SK-N-SH (cell line): ENCODE data around the gene CDK5R2. TPM values are rescaled to one million over a fixed set of nuclear protein-coding genes. Genes with fewer than 3 reads are reported as not detected.

Source experiments
- CTCF ChIA-PET: fragments of 300-600, 350-600 bp; formaldehyde crosslinking; extraction: SDS; loops from one replicate; lab custom pipeline; 2021; lab: Yijun Ruan, JAX
- POLR2A ChIA-PET: fragments of 350-600 bp; sonication (Branson Sonifier 250); formaldehyde crosslinking; extraction: SDS; loops from one replicate; lab custom pipeline; 2020; ENCODE audit warnings: antibody characterized with exemption, inconsistent platforms; lab: Yijun Ruan, JAX
- DNase-seq: peaks from one replicate; pipeline ENCODE4 v3.0.0; 2012
- H2AFZ ChIP-seq: fragments of 200-600 bp; sonication (generic); 2 replicates; pipeline ENCODE4 v1.8.1; 2016; ENCODE audit warnings: antibody characterized with exemption, mild to moderate bottlenecking, low read depth
- H3F3A ChIP-seq: fragments of 200-600 bp; sonication (generic); replicated peaks from 2 replicates; pipeline ENCODE3; 2016; ENCODE audit warnings: antibody characterized with exemption, mild to moderate bottlenecking; ENCODE audit not compliant: insufficient read depth
- H3K27ac ChIP-seq, 2 experiments: fragments of 200-500 bp in 1 of 2; fragments of 200-600 bp in 1 of 2; sonication (Bioruptor generic) in 1 of 2; sonication (generic), shearing (Covaris generic) in 1 of 2; 2 replicates each; pipeline versions ENCODE4 v1.5.1 to v1.6.1; 2014 to 2016; ENCODE audit warnings: low read depth in 2 of 2, inconsistent platforms in 1 of 2, low read length in 1 of 2, mild to moderate bottlenecking in 1 of 2, mixed read lengths in 1 of 2
- H3K27me3 ChIP-seq: fragments of 200-600 bp; sonication (generic), shearing (Covaris generic); 2 replicates; pipeline ENCODE4 v1.6.1; 2016; ENCODE audit warnings: mixed run types; ENCODE audit not compliant: insufficient read depth
- H3K36me3 ChIP-seq, 2 experiments: fragments of 200-500 bp in 1 of 2; fragments of 200-600 bp in 1 of 2; sonication (Bioruptor generic) in 1 of 2; sonication (generic) in 1 of 2; replicated peaks in 1 of 2; 2 replicates each; pipeline versions ENCODE3 to v1.5.1; 2014 to 2016; ENCODE audit warnings: low read length in 1 of 2, mild to moderate bottlenecking in 1 of 2; ENCODE audit not compliant: insufficient read depth in 2 of 2, control insufficient read depth in 1 of 2
- H3K4me1 ChIP-seq, 2 experiments: fragments of 200-500 bp in 1 of 2; fragments of 200-600 bp in 1 of 2; sonication (Bioruptor generic) in 1 of 2; sonication (generic), shearing (Covaris generic) in 1 of 2; 2 replicates each; pipeline versions ENCODE4 v1.5.1 to v1.6.1; 2014 to 2016; ENCODE audit warnings: low read depth in 1 of 2, low read length in 1 of 2, mixed run types in 1 of 2; ENCODE audit not compliant: insufficient read depth in 2 of 2, control insufficient read depth in 1 of 2
- H3K4me2 ChIP-seq: fragments of 200-600 bp; sonication (generic), shearing (Covaris generic); 2 replicates; pipeline ENCODE4 v1.6.1; 2017; ENCODE audit warnings: mixed run types
- H3K4me3 ChIP-seq, 2 experiments: fragments of 200-500 bp in 1 of 2; fragments of 200-600 bp in 1 of 2; sonication (Bioruptor generic) in 1 of 2; sonication (generic), shearing (Covaris generic) in 1 of 2; 2 replicates each; pipeline versions ENCODE4 v1.5.1 to v1.8.1; 2014 to 2016; ENCODE audit warnings: low read depth in 2 of 2, inconsistent platforms in 1 of 2, low read length in 1 of 2, mild to moderate bottlenecking in 1 of 2, mixed read lengths in 1 of 2, moderate library complexity in 1 of 2
- H3K79me2 ChIP-seq: fragments of 200-600 bp; sonication (generic); 2 replicates; pipeline ENCODE4 v1.8.1; 2017; ENCODE audit warnings: mild to moderate bottlenecking; ENCODE audit not compliant: insufficient read depth
- H3K9ac ChIP-seq: fragments of 200-600 bp; sonication (generic); 2 replicates; pipeline ENCODE4 v1.6.1; 2017; ENCODE audit warnings: mixed run types
- H3K9me2 ChIP-seq: fragments of 200-600 bp; sonication (generic); 2 replicates; pipeline ENCODE4 v1.6.1; 2017; ENCODE audit warnings: mixed run types
- H3K9me3 ChIP-seq: fragments of 200-600 bp; sonication (generic); 2 replicates; pipeline ENCODE4 v1.6.1; 2017; ENCODE audit warnings: mixed run types, mild to moderate bottlenecking, moderate library complexity
- H4K20me1 ChIP-seq: fragments of 200-600 bp; sonication (generic); 2 replicates; pipeline ENCODE4 v1.6.1; 2017; ENCODE audit warnings: mild to moderate bottlenecking, mixed run types; ENCODE audit not compliant: insufficient read depth
- CHD2 ChIP-seq: fragments of 150-350 bp; IDR thresholded peaks from 2 replicates; pipeline ENCODE4 v1.6.1; 2018; ENCODE audit warnings: low read length; ENCODE audit not compliant: partially characterized antibody
- EP300 ChIP-seq, 2 experiments: IDR thresholded peaks; 2 replicates each; pipeline versions ENCODE4 v1.4.0 to v1.6.1; 2012; ENCODE audit warnings: borderline replicate concordance in 1 of 2, low read depth in 1 of 2, low read length in 1 of 2
- FOXJ3 ChIP-seq: sonication (generic); formaldehyde crosslinking; IDR thresholded peaks from 2 replicates; pipeline ENCODE4 v1.5.1; 2020; ENCODE audit warnings: mild to moderate bottlenecking, missing genetic modification reagents
- JUND ChIP-seq: IDR thresholded peaks from 2 replicates; pipeline ENCODE4 v1.4.0; 2012
- MEF2A ChIP-seq: IDR thresholded peaks from 2 replicates; pipeline ENCODE4 v1.4.0; 2012; ENCODE audit warnings: low read depth, borderline replicate concordance
- NRF1 ChIP-seq: IDR thresholded peaks from 2 replicates; pipeline ENCODE4 v1.6.1; 2012; ENCODE audit warnings: low read depth, mild to moderate bottlenecking, low read length
- PBX3 ChIP-seq: IDR thresholded peaks from 2 replicates; pipeline ENCODE4; 2012
- RAD21 ChIP-seq: IDR thresholded peaks from 2 replicates; pipeline ENCODE4 v1.6.1; 2012; ENCODE audit warnings: mild to moderate bottlenecking, low read length
- RCOR1 ChIP-seq: fragments of 150-350 bp; IDR thresholded peaks from 2 replicates; pipeline ENCODE4 v1.6.1; 2017; ENCODE audit warnings: antibody characterized with exemption, low read length
- REST ChIP-seq: IDR thresholded peaks from 2 replicates; pipeline ENCODE4 v1.6.1; 2012; ENCODE audit warnings: mild to moderate bottlenecking, low read depth, low read length, moderate library complexity
- RFX5 ChIP-seq: IDR thresholded peaks from 2 replicates; pipeline ENCODE4 v1.6.1; 2012; ENCODE audit warnings: mild to moderate bottlenecking, improper control_type of control experiment, low read length
- RXRA ChIP-seq: IDR thresholded peaks from 2 replicates; pipeline ENCODE4 v1.4.0; 2012; ENCODE audit warnings: low read depth, mild to moderate bottlenecking, borderline replicate concordance
- SIN3A ChIP-seq: IDR thresholded peaks from 2 replicates; pipeline ENCODE4 v1.6.1; 2012; ENCODE audit warnings: low read depth, mild to moderate bottlenecking, low read length, moderate library complexity, borderline replicate concordance
- SMC3 ChIP-seq: IDR thresholded peaks from 2 replicates; pipeline ENCODE4 v1.6.1; 2012; ENCODE audit warnings: low read depth, low read length, improper control_type of control experiment
- TCF12 ChIP-seq: IDR thresholded peaks from 2 replicates; pipeline ENCODE4 v1.4.0; 2012
- TEAD4 ChIP-seq: IDR thresholded peaks from 2 replicates; pipeline ENCODE4 v1.4.0; 2012; ENCODE audit warnings: mild to moderate bottlenecking, borderline replicate concordance; ENCODE audit not compliant: insufficient read depth
- ZBTB33 ChIP-seq: IDR thresholded peaks from 2 replicates; pipeline ENCODE4 v1.4.0; 2012; ENCODE audit warnings: low read depth, borderline replicate concordance
- WGBS: methylation state at CpG from one replicate; pipeline ENCODE4 v1.1.6; 2017; ENCODE audit warnings: low lambda C conversion rate; 5-methylcytosine and 5-hydroxymethylcytosine counted together
- polyA plus RNA-seq, 3 experiments: library from polyadenylated mRNA; depleted of rRNA; stranded (reverse); fragments of >200 nt; gene quantifications; 2 replicates each; pipeline ENCODE4 v1.2.3, GENCODE V29; 2012

Gene CDK5R2
- polyA plus RNA-seq, 1 of the 3 experiments (the other 2 are of a cell fraction), result 0.26 TPM

- H3K9me3 ChIP-seq, result no peaks in the 10 kb centered on the region
- CTCF ChIA-PET, result interaction anchor here (0.9 to 13.5 kb wide), 11 partner anchors 19 to 196 kb away, joined by 3 to 208 read pairs (median 3); partner anchors contain the start of gene FEV
- no peaks in the 10 kb centered on the region for H3K9me2 ChIP-seq
- TF ChIP-seq SIN3A, result no peak
- TF ChIP-seq EP300 (IDR thresholded peaks at IDR 0.05; ENCODE audit: borderline replicate concordance in 1 of 2, low read depth in 1 of 2, low read length in 1 of 2), result no peak
- no peak for TF ChIP-seq PBX3
- no peak for TF ChIP-seq JUND
- TF ChIP-seq TEAD4, result no peak
- TF ChIP-seq, all 33 proteins: peak for 0
- Histone ChIP-seq H3K9ac (no peak overlapping the region), H3K27me3 (peaks cover 41% of the 10 kb centered on the region), H3K4me3 (peak overlapping the region in 1 of 2 experiments; percentile 63; a peak in 1 of 4 replicates), H2AFZ (no peak overlapping the region), H3K27ac (no peak overlapping the region; a peak in 1 of 4 replicates), H3K4me1 (peaks cover 0 to 37% of the 10 kb centered on the region in 2 experiments; a peak in 1 of 4 replicates), H3K79me2 (no peaks in the 10 kb centered on the region), H3F3A (no peaks in the 10 kb centered on the region), H3K36me3 (no peaks in the 10 kb centered on the region), H4K20me1 (no peaks in the 10 kb centered on the region), H3K4me2 (no peak overlapping the region)
- 0% methylated on average over 1 of the region's 1 CpG for WGBS
- DNase-seq, result no peak
- POLR2A ChIA-PET, result interaction anchor here (2.1 kb wide), 1 partner anchor 60 kb away, joined by 9 read pairs; no protein-coding TSS in a partner anchor
These were observed 1.2 kb upstream of the CDK5R2 start for GRCh38 chr2:218958276-218958675.

- peak; percentile 61 for DNase-seq
- peaks cover 41% of the 10 kb centered on the region for H3K27me3 ChIP-seq
- H3K9me3 ChIP-seq, result no peaks in the 10 kb centered on the region
- WGBS, result no CpG with 5 or more reads among the region's 67 CpGs
- POLR2A ChIA-PET, result interaction anchor here (0.6 to 2.1 kb wide), 4 partner anchors 25 to 62 kb away, joined by 3 to 11 read pairs (median 6); partner anchors contain the start of gene FEV
- H3K9ac ChIP-seq, result no peak overlapping the region
- peaks cover 8 to 49% of the 10 kb centered on the region in 2 experiments; a peak in 2 of 4 replicates for H3K4me1 ChIP-seq
- H2AFZ ChIP-seq, result peak overlapping the region; percentile 59; the same call in 1 of the 2 replicates
- peak overlapping the region; percentile 75 for H3K4me2 ChIP-seq
- no peaks in the 10 kb centered on the region for H3K79me2 ChIP-seq
- H3F3A ChIP-seq, result peaks cover 5% of the 10 kb centered on the region
- no peaks in the 10 kb centered on the region for H3K9me2 ChIP-seq
- no peaks in the 10 kb centered on the region for H4K20me1 ChIP-seq
- no peaks in the 10 kb centered on the region for H3K36me3 ChIP-seq
- peak overlapping the region in 1 of 2 experiments; percentile 94; a peak in 2 of 4 replicates for H3K27ac ChIP-seq
- CTCF ChIA-PET, result interaction anchor here (0.9 to 13.5 kb wide), 10 partner anchors 19 to 103 kb away, joined by 3 to 208 read pairs (median 4); partner anchors contain the start of gene FEV
- peak overlapping the region; percentile 60 to 63 for H3K4me3 ChIP-seq
- no peak for TF ChIP-seq CHD2
- TF ChIP-seq RAD21, result no peak
- TF ChIP-seq TCF12, result no peak
- no peak for TF ChIP-seq NRF1
- no peak for TF ChIP-seq RXRA
- TF ChIP-seq REST, result no peak
- no peak for TF ChIP-seq FOXJ3
- no peak for TF ChIP-seq MEF2A
- TF ChIP-seq ZBTB33, result no peak
- no peak for TF ChIP-seq EP300 (IDR thresholded peaks at IDR 0.05; ENCODE audit: borderline replicate concordance in 1 of 2, low read depth in 1 of 2, low read length in 1 of 2)
- no peak for TF ChIP-seq RFX5
- TF ChIP-seq TEAD4, result no peak
- no peak for TF ChIP-seq PBX3
- no peak for TF ChIP-seq RCOR1
- no peak for TF ChIP-seq SMC3
These were observed 369 bp downstream of the CDK5R2 start for GRCh38 chr2:218959761-218960308.
